Mesenchymal stem cell (in vitro differentiated cells and primary cell): ENCODE measurements around the gene SKI.

Experiments
- DNase-seq: peaks from one replicate; pipeline ENCODE4 v3.0.0-alpha.2; 2013
- H2AFZ ChIP-seq: one replicate; pipeline ENCODE4 v1.6.1; 2013; ENCODE audit warnings: low read depth, mild to moderate bottlenecking, control low read depth, inconsistent platforms, low read length, moderate library complexity
- H2AK5ac ChIP-seq: 2 replicates; pipeline ENCODE4 v1.6.1; 2013; ENCODE audit warnings: low read length, moderate library complexity, mild to moderate bottlenecking, inconsistent platforms; ENCODE audit not compliant: severe bottlenecking
- H2BK120ac ChIP-seq: one replicate; pipeline ENCODE4 v1.6.1; 2013; ENCODE audit warnings: low read depth, mild to moderate bottlenecking, inconsistent platforms, low read length, moderate library complexity
- H2BK12ac ChIP-seq, 2 experiments: one replicate each; pipeline ENCODE4 v1.6.1; 2013; ENCODE audit warnings: inconsistent platforms in 2 of 2, low read length in 2 of 2, mild to moderate bottlenecking in 2 of 2, moderate library complexity in 2 of 2, control low read depth in 1 of 2
- H2BK15ac ChIP-seq: one replicate; pipeline ENCODE4 v1.6.1; 2013; ENCODE audit warnings: mild to moderate bottlenecking, low read depth, inconsistent platforms; ENCODE audit not compliant: poor library complexity, severe bottlenecking
- H2BK5ac ChIP-seq: 2 replicates; pipeline ENCODE4 v1.6.1; 2013; ENCODE audit warnings: low read depth, mild to moderate bottlenecking, low read length, control low read depth, inconsistent platforms; ENCODE audit not compliant: poor library complexity, severe bottlenecking
- H3K14ac ChIP-seq, 2 experiments: one replicate each; pipeline ENCODE4 v1.6.1; 2013; ENCODE audit warnings: inconsistent platforms in 2 of 2, low read length in 2 of 2, control low read depth in 1 of 2, mild to moderate bottlenecking in 1 of 2, moderate library complexity in 1 of 2
- H3K18ac ChIP-seq, 2 experiments: one replicate each; pipeline ENCODE4 v1.6.1; 2013; ENCODE audit warnings: inconsistent platforms in 2 of 2, low read length in 2 of 2, control low read depth in 1 of 2, low read depth in 1 of 2, mild to moderate bottlenecking in 1 of 2
- H3K23ac ChIP-seq, 2 experiments: one replicate each; pipeline ENCODE4 v1.6.1; 2013; ENCODE audit warnings: inconsistent platforms in 2 of 2, low read length in 2 of 2, mild to moderate bottlenecking in 2 of 2, moderate library complexity in 2 of 2, control low read depth in 1 of 2
- H3K27ac ChIP-seq: 2 replicates; pipeline ENCODE4 v1.5.1; 2013; ENCODE audit warnings: mild to moderate bottlenecking, moderate library complexity, low read length, control low read depth, inconsistent platforms; ENCODE audit not compliant: poor library complexity, severe bottlenecking
- H3K27me3 ChIP-seq, 2 experiments: 2 replicates each; pipeline versions ENCODE4 v1.6.1 to v1.7.0; 2013; ENCODE audit warnings: low read length in 2 of 2, mild to moderate bottlenecking in 2 of 2, moderate library complexity in 2 of 2, control low read depth in 1 of 2, inconsistent platforms in 1 of 2; ENCODE audit not compliant: control insufficient read depth in 1 of 2, insufficient read depth in 1 of 2
- H3K36me3 ChIP-seq, 2 experiments: 2 replicates each; pipeline versions ENCODE4 v1.6.1 to v1.7.0; 2013; ENCODE audit warnings: low read length in 2 of 2, control low read depth in 1 of 2, inconsistent platforms in 1 of 2, low read depth in 1 of 2, mild to moderate bottlenecking in 1 of 2; ENCODE audit not compliant: insufficient read depth in 2 of 2, control insufficient read depth in 1 of 2
- H3K4ac ChIP-seq, 2 experiments: one replicate each; pipeline ENCODE4 v1.6.1; 2013; ENCODE audit warnings: inconsistent platforms in 2 of 2, low read length in 2 of 2, mild to moderate bottlenecking in 2 of 2, moderate library complexity in 2 of 2, control low read depth in 1 of 2, low read depth in 1 of 2
- H3K4me1 ChIP-seq: 2 replicates; pipeline ENCODE4 v1.6.1; 2013; ENCODE audit warnings: low read depth, low read length, control low read depth; ENCODE audit not compliant: control insufficient read depth, insufficient read depth
- H3K4me2 ChIP-seq: 2 replicates; pipeline ENCODE4 v1.6.1; 2013; ENCODE audit warnings: low read length, mild to moderate bottlenecking, inconsistent platforms; ENCODE audit not compliant: poor library complexity, severe bottlenecking
- H3K4me3 ChIP-seq, 2 experiments: 2 replicates each; pipeline versions ENCODE4 v1.5.1 to v1.7.0; 2013; ENCODE audit warnings: low read length in 2 of 2, mild to moderate bottlenecking in 2 of 2, control low read depth in 1 of 2, low read depth in 1 of 2; ENCODE audit not compliant: insufficient read depth in 1 of 2
- H3K79me1 ChIP-seq: replicated peaks from 2 replicates; pipeline ENCODE4 v1.6.1; 2013; ENCODE audit warnings: mild to moderate bottlenecking, control low read depth, low read length, inconsistent platforms; ENCODE audit not compliant: poor library complexity, severe bottlenecking
- H3K9ac ChIP-seq: 2 replicates; pipeline ENCODE4 v1.7.0; 2013; ENCODE audit warnings: mild to moderate bottlenecking, low read length, moderate library complexity
- H3K9me3 ChIP-seq: 2 replicates; pipeline ENCODE4 v1.7.0; 2013; ENCODE audit warnings: mild to moderate bottlenecking, low read length; ENCODE audit not compliant: control insufficient read depth
- H4K8ac ChIP-seq: one replicate; pipeline ENCODE4 v1.6.1; 2013; ENCODE audit warnings: inconsistent platforms, mild to moderate bottlenecking, low read length, moderate library complexity
- H4K91ac ChIP-seq: one replicate; pipeline ENCODE4 v1.6.1; 2013; ENCODE audit warnings: mild to moderate bottlenecking, low read length, inconsistent platforms
- WGBS: methylation state at CpG from one replicate; pipeline ENCODE4 v1.1.7; 2013; ENCODE audit warnings: mixed read lengths; 5-methylcytosine and 5-hydroxymethylcytosine counted together

Gene SKI

GRCh38 chr1:2235300-2235998 is 7.3 kb downstream of the SKI start:
- Histone ChIP-seq H3K4ac (peak overlapping the region in 1 of 2 experiments; percentile 15), H3K4me1 (peaks cover 83% of the 10 kb centered on the region), H3K4me2 (no peak overlapping the region), H2BK12ac (peak overlapping the region in 1 of 2 experiments; percentile 14), H3K27me3 (no peaks in the 10 kb centered on the region), H3K36me3 (peaks cover 0 to 44% of the 10 kb centered on the region in 2 experiments), H2BK5ac (no peak overlapping the region), H3K9me3 (no peaks in the 10 kb centered on the region), H4K91ac (no peak overlapping the region), H2AK5ac (no peak overlapping the region), H3K14ac (no peak overlapping the region), H4K8ac (no peak overlapping the region), H3K18ac (no peak overlapping the region), H3K4me3 (no peak overlapping the region), H3K79me1 (no peaks in the 10 kb centered on the region), H3K27ac (no peak overlapping the region), H2BK15ac (no peak overlapping the region), H3K23ac (no peak overlapping the region), H3K9ac (peak overlapping the region; percentile 94), H2AFZ (no peak overlapping the region), H2BK120ac (no peak overlapping the region)
- WGBS, result 96% methylated on average over 22 of the region's 22 CpGs
- DNase-seq, result no peak

GRCh38 chr1:2236695-2237677 is 8.9 kb downstream of the SKI start:
- H4K8ac ChIP-seq, result no peak overlapping the region
- peaks cover 79% of the 10 kb centered on the region for H3K4me1 ChIP-seq
- H3K23ac ChIP-seq, result no peak overlapping the region
- H3K4me3 ChIP-seq, result no peak overlapping the region
- H2AFZ ChIP-seq, result no peak overlapping the region
- no peak overlapping the region for H4K91ac ChIP-seq
- H3K18ac ChIP-seq, result peak overlapping the region in 1 of 2 experiments; percentile 70
- WGBS, result 91% methylated on average over 28 of the region's 28 CpGs
- peak overlapping the region in 1 of 2 experiments; percentile 2 for H3K14ac ChIP-seq
- no peak overlapping the region for H2BK5ac ChIP-seq
- H3K27ac ChIP-seq, result no peak overlapping the region
- no peak overlapping the region for H2BK120ac ChIP-seq
- H2BK12ac ChIP-seq, result no peak overlapping the region
- peaks cover 4 to 44% of the 10 kb centered on the region in 2 experiments for H3K36me3 ChIP-seq
- H3K27me3 ChIP-seq, result no peaks in the 10 kb centered on the region
- H3K4ac ChIP-seq, result no peak overlapping the region
- no peak for DNase-seq
- no peak overlapping the region for H3K4me2 ChIP-seq
- peak overlapping the region; percentile 38 for H3K9ac ChIP-seq
- no peaks in the 10 kb centered on the region for H3K79me1 ChIP-seq
- no peaks in the 10 kb centered on the region for H3K9me3 ChIP-seq
- H2BK15ac ChIP-seq, result no peak overlapping the region
- no peak overlapping the region for H2AK5ac ChIP-seq

GRCh38 chr1:2237773-2238172 is 9.7 kb downstream of the SKI start:
- Histone ChIP-seq H3K4me3 (no peak overlapping the region), H3K18ac (peak overlapping the region in 1 of 2 experiments; percentile 27), H3K4ac (peak overlapping the region in 1 of 2 experiments; percentile 24), H3K27ac (no peak overlapping the region), H2AK5ac (no peak overlapping the region), H3K36me3 (peaks cover 4 to 47% of the 10 kb centered on the region in 2 experiments), H3K4me2 (no peak overlapping the region), H3K79me1 (no peaks in the 10 kb centered on the region), H3K9ac (peak overlapping the region; percentile 38), H3K14ac (no peak overlapping the region), H2BK12ac (no peak overlapping the region), H2BK5ac (no peak overlapping the region), H2AFZ (no peak overlapping the region), H2BK120ac (no peak overlapping the region), H3K4me1 (peaks cover 71% of the 10 kb centered on the region), H3K23ac (no peak overlapping the region), H3K9me3 (no peaks in the 10 kb centered on the region), H4K8ac (no peak overlapping the region), H3K27me3 (no peaks in the 10 kb centered on the region), H2BK15ac (no peak overlapping the region), H4K91ac (no peak overlapping the region)
- DNase-seq, result no peak
- WGBS, result 83% methylated on average over 19 of the region's 19 CpGs
